ENCODE measurements around the gene SIRT4.
A peak's percentile ranks its signal among the peaks of the same experiment; 100 is the strongest.

The SIRT4 gene

DNA sequence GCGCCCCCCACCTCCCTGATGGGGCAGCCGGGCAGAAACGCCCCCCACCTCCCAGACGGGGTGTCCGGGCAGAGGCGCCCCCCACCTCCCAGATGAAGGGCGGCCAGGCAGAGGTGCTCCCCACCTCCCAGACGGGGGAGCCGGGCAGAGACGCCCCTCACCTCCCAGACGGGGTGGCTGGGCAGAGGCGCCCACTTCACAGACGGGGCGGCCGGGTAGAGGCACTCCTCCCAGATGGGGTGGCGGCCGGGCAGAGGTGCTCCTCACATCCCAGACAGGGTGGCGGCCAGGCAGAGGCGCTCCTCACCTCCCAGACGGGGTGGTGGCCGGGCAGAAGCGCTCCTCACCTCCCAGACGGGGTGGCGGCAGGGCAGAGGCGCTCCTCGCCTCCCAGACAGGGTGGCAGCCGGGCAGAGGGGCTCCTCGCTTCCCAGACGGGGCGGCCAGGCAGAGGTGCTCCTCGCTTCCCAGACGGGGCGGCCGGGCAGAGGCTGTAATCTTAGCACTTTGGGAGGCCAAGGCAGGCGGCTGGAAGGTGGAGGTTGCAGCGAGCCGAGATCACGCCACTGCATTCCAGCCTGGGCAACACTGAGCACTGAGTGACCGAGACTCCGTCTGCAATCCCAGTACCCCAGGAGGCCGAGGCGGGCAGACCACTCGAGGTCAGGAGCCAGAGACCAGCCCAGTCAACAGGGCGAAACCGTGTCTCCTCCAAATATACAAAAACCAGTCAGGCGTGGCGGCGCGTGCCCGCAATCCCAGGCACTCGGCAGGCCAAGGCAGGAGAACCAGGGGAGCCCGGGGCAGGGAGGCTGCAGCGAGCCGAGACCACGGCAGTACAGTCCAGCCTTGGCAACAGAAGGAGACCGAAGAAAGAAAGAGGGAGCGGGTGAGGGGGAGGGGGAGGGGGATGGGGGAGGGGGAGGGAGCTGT is 23.7 kb upstream of the SIRT4 start:
- DNase-seq, result no peak

DNA sequence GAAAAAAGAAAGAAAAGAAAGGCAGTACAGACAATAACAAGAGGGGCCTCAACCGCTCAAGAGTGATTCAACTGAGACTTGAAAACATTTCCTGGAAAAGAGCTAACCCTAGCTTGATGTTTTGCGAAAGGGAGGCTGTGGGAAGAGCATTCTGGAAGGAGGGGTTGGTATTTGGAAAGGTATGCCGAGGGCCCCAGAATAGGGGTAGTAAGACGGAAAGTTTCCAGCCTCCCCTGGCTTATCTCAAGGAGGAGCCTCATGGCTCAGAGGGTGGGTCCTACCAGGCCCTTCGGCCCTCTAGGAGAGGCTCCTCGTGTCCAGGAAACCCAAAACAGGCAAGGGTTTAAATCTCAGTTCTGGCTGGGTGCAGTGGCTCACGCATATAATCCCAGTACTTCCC is 18.8 kb upstream of the SIRT4 start:
- DNase-seq, result no peak

DNA sequence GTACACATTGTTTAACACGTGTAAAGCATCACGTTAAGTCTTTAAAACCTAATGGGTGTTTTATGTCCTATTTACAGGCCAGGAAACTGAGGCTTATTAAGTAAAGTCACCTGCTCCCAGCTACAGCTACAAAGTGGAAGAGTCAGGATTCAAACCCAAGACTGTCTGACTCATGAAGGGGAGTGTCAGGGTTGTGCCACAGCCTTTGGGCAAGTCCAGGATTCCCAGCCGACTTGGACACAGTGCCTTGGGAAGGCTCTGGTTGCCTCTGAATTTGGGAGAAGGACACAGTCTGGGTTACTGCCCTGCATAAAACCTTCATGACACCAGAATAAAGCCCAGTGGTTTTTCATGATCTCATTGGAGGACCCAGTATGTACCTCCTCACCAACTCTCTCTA is 17.7 kb upstream of the SIRT4 start:
- no peak for DNase-seq

DNA sequence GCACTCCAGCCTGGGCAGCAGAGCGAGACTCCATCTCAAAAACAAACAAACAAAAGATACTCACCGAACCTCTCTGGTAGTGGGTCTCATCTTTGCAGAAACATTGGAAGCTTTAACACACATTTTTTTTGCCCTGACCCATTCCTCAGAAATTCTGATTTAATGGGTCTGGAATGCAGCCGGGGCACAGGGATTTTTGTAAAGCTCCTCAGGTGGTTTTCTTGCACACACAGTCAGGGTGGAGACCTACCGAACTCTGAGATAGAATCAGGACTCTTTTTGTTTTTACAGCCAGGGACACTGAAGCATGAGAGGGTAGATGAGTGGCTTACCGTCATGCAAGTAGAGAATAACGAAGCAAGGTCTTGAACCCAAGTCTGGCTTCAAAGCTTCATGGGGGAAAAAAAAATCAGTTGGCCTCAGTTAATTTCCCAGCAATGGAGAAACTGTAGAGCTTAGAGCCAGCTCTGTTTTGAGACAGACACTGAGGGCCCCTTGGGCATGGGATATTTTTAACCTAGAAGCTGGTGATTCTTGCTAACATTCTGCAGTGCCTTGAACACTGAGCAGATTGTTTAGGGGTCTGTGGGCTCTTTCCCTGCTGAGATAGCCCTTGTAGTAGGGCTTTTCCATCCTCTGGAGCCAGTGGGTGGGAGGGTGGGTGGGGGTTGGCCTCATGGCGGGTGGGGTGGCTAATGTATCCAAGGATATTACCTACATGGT is 15.2 kb upstream of the SIRT4 start:
- no peak for DNase-seq

DNA sequence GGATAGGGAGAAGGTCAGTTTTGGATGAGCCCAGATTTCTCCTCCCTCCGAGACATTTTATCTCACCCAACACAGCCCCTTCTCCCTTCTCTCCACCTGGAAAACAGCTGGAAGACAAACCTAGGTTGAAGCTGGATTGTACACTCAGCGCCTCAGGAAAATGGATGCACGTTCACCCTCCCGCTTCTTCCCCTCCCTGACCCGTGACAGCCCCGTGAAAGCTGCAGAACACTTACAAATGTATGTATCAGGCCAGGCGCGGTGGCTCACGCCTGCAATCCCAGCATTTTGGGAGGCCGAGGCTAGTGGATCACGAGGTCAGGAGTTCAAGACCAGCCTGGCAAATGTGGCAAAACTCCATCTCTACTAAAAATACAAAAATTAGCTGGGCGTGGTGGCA is 14.6 kb upstream of the SIRT4 start:
- DNase-seq, result no peak

DNA sequence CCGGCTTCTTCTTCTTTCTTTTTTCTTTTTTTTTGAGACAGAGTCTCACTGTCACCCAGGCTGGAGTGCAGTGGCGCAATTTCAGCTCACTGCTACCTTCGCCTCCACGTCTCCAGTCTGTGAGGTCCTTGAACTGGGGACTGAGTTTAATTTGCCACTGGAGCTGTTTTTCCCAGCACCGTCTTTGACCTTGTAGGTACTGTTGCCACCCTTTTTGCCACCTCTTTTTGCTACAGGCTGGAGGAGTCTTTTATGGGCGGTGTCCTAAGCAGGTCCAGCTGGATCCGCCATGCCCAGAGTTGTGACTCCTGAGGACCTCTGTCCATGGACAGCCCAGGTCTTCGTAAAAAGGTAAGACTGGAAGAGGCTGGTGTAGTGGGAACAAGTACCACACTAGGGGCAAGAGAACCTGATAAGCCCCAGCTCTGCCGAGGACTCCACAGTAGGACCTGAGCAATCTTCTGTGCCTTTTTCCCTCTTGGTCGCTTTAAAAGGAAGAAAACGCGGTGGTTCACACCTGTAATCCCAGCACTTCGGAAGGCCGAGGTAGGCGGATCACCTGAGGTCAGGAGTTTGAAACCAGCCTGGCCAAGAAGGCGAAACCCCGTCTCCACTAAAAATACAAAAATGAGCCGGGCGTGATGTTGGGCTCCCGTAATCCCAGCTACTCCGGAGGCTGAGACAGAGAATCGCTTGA is 11.4 kb upstream of the SIRT4 start:
- peak; percentile 45 for DNase-seq

DNA sequence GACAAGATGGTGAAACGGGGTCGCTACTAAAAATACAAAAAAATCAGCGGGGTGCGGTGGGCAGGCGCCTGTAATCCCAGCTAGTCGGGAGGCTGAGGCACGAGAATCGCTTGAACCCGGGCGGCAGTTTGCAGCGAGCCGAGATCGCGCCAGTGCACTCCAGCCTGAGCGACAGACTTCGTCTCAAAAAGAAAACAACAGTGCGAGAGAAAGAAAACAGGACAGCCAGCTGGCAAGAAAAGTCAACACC is 9.8 kb upstream of the SIRT4 start:
- DNase-seq, result no peak

DNA sequence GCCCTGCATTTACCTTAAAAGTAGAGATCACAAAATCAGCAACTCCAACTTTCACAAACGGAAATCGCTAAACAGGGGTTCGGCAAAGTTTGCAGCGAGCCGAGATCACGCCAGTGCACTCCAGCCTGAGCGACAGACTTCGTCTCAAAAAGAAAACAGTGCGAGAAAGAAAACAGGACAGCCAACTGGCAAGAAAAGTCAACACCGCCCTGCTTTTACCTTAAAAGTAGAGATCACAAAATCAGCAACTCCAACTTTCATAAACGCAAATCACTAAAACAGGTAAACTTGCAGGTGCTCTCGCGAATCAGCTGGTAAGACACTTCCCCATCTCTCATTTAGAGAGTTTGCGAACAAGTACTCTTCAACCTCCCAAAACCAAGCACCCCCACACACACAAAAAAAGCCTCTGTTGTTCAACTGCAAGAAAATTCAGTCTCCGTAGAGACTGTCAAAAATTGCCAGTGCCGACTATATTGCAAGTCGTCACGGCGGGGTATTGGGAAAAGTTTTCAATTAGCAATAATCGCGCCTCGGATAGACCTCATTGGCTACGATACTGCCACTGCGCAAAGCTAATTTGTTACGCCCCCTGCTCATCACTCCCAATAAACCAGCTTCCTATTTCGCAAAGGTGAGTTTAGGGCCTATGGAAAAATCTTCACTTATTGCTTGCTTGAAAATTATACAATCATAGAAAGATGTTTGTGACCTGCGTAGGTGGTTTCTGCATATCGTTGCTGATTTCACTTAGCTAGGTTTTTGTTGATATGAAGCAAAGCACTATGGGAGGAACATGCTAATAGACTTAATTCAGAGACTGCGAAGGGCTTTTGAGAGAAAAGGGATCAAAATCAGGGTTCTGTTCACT is 9.2 kb upstream of the SIRT4 start, which contains the start of gene RNU4-1:
Gene RNU4-1, minus strand, starts transcription at position 577 of the 871 bp plus-strand sequence.
- DNase-seq, result peak; percentile 94

DNA sequence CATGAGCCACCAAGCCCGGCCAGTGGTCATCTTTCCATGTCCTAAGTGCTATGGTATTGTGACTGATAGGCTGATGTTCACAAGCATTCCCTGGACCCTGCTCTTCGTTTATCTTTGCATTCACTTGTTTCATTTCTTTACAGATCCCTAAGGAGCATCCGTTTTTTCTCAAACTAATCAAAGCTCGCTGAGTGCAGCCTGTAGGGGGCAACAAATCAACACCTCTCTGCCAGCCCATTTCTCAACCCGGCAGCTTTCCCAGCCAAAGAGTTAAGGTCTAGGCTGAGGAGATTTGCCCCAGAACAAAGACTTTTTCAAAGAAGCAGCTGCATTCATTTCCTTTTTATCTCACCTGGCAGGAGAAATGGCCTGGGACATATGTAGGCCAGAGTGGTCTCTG is 12.1 kb downstream of the SIRT4 start:
- DNase-seq, result no peak

DNA sequence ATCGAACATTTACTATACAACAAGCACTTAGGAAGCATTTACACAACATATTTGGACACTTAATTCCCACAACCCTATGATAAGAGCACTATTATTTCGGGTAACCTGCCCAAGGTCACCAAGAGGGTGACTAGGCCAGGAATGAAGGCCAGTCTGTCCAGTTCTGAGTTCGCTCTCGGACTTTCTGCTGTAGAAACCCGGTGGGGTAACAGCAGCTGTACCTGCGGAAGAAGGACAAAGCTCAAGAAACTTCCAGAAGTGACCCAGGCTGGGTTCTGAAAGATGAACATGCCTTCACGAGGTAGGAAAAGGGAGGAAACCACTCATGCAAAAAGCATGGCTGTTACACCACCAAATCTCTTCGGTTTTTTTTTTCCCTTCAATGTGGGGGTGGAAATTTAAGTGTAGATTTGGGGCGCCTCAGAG is 14.7 kb downstream of the SIRT4 start:
- DNase-seq, result no peak

DNA sequence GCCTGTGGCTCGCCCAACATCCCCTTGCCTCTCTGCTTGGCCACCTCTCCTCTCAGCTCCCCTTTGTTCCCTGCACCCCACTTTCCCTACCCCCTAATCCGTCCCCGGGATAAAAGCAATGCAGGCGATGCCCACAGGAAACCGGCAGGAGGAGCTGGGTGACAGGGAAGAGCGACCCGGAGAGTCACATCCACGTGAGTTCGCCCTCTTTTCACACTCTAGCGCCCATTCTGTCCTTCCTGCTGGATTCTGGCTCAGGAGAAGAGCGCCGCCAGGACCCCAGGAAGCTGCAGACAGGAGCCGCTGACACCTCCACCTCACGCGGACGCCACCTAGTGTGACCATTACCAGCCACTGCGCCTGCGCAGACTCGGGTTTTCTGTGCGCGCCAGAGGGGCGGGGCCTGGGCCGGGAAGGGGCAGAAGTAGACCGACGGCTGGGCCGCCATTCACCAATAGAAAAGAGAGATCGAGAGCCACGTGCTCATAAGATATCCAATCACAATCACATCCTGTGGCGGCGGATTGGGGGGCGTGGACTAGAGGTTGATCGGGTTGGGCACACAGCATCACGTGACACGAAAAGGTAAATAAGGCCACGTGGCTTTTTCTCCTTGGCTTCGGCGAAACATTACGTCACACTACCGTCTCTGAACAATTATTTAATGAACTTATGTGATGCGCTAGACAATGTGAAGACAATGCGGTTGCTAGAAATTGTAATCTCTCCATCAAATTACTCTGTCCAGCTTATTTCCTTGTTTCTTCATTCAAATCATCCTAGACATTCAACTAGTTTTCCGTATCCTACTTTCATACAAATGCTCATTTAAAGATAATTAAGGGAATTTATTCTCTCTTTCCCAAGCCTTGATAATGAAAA is 15.3 kb downstream of the SIRT4 start:
- DNase-seq, result peak; percentile 99

DNA sequence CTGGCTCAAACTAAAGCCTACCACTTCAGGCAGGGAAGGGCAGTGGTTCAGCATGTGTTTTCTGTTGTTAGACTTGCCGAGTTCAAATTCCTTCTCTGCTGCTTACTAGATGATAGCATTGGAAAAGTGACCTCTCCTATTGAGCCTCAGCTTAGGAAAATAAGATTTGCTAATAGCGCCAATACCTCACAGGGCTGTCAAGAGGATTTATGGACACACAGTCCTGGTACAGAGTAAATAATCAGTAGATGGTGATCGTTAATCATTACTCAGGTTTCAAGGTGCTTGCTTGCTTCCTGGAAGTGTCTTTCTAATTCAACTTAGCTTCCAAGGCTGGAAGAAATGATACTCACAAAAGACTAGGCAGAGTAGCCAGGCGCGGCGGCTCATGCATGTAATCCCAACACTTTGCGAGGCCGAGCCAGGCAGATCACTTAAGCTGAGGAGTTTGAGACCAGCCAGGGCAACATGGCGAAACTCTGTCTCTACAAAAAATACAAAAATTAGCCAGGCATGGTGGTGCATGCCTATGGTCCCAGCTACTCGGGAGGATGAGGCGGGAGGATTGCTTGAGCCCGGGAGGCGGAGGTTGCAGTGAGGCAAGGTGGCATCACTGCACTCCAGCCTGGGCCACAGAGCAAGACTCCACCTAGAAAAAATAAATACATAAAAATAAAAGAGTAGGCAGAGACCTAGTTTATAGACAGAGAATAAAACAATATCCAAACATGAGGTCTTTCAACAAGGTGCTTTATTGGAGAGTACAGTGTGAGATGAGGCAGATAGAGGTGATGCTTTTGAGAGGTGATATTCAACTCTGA is 19.5 kb downstream of the SIRT4 start:
- no peak for DNase-seq

DNA sequence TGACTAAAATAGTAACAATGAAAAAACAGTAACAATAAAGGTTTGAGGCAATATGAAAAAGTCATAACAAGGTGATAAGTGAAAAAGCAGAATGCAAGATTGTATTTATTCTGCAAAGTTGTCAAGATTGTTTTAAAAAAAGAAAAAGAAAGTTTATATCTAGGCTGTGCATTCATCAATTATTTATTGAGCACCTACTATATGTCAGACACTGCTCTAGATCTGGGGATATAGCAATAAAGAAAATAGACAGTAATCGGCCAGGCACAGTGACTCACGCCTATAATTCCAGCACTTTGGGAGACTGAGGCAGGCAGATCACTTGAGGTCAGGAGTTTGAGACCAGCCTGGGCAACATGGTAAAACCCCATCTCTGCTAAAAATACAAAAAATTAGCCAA is 21.7 kb downstream of the SIRT4 start:
- no peak for DNase-seq

DNA sequence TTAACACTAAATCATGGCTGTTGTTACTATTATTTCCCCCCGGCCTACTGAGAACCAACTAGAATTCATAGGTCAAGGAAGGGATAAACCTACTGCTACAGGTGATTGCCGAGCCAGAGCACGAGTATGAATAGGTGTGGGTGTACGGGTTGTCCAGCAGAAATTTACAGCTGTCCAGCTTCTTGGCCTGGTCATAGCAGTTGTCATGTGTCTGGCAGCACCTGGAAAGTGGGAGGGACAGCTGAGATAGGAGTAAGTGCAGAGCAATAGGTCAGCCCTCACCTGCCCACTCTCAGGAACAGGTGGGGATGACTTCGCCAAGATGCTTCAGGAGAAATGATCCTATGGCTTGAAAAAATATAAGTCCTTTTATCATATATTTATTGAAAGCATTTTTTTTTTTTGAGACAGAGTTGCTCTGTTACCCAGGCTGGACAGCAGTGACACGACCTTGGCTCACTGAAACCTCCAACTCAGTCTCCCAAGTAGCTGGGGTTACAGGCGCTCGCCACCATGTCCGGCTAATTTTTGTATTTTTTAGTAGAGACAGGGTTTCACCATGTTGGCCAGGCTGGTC is 22.8 kb downstream of the SIRT4 start:
- DNase-seq, result no peak

DNA sequence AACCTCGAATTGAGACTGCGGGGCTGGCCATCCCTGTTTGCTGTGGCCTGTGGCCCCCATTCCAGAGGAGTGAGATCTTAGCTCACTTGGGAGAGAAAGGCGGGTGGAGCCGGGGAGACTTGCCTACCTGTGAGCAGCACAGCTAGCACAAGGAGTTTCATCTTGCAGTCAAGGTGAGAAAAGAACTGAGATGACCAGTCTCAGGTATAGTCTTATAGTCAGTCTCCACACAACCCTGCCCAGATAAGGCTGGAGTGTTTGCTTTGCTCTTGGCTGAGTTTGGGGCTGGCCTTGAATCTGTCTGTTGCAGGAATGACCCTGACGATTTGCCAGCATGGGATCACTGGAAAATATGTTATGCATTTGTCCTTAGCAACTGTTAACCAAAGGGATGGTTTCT is 25.5 kb downstream of the SIRT4 start, which contains the start of gene PLA2G1B:
Gene PLA2G1B, minus strand, starts transcription at position 187 of the 400 bp plus-strand sequence. Its CDS starts 26 bp downstream, at position 161.
- no peak for DNase-seq

DNA sequence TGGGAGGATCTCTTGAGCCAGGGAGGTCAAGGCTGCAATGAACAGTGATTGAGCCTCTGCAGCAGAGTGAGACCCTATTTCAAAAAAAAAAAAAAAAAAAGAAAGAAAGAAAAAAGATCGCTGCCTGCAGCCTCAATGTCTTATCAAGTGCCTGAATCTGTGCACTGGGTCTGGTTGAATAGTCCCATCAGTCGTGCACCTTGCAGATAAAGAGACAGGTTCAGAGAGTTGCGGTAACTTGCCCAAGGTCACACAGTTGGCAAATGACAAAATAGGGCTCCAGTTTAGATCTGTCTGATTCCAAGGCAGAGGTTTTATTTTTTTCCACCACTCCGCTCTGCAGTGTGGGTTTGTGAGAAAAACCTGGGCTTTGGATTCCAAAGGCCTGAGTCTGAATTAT is 26.1 kb downstream of the SIRT4 start:
- no peak for DNase-seq

DNA sequence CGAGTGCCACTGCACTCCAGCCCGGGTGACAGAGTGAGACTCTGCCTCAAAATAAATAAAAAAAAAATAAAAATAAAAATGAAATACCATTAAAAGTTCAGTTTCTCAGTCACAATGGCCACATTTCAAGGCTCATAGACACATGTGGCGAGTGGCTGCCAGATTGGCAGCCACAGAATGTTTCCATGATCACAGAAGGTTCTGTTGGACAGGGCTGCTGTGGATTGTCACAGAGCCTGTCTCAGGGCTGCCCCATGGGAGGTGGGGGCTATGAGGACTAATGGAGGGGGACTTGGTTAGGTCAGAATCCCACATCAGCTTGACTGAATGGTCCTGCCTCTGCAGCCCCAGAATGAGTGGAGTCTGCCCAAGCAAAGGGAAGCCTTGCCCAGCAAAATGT is 29.3 kb downstream of the SIRT4 start:
- DNase-seq, result no peak

DNA sequence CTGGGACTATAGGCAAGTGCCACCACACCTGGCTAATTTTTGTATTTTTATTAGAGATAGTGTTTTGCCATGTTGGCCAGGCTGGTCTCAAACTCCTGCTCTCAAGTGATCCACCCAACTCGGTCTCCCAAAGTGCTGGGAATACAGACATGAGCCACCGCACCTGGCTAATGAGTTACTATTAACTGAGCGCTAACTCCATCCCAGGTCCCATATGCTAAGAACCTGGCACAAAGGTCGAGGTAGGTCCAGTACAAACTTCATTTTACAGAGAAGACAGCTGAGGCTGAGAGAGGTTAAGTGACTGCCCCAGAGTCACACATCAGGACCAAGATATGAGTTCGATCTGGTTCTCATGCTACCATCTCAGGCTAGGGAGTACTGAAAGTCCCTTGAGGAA is 29.9 kb downstream of the SIRT4 start:
- DNase-seq, result no peak

DNA sequence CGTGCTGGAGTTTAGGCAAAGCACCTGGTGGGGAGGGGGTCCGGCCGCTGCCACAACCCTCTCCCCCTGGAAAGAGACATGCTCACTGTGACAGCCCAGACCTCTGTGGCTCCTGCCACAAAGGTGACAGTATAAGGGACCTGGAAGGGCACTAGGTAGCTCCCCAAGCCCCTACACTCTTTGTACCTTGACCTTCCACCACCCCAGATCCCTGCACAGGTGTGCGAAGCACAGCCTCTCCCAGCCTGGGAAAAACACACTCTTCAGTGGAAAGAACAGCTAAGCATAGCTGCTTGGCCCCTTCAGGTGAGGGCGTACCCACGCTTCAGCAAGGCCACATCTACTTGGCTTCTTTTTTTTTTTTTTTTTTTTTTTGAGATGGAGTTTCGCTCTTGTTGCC is 30.4 kb downstream of the SIRT4 start:
- no peak for DNase-seq

DNA sequence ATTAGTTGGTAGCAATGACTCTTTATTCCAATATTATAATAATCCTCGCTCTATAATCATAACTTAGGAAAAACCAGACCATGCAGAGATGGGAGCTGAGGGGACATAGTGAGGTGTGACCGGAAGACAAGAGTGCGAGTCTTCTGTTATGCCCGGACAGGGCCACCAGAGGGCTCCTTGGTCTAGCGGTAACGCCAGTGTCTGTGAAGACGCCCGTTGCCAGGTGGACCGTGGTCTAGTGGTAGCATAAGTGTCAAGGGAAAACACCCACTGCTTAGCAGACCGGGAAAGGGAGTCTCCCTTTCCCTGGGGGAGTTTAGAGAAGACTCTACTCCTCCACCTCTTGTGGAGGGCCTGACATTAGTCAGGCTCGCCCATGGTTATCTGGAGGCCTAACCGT is 33.3 kb downstream of the SIRT4 start:
- DNase-seq, result peak; percentile 28
